Muscle layer of duodenum (tissue), 2 donors: Measurements from ENCODE around the gene PIBF1.
"Not testable (repeated sequence)": the region's sequence is repeated elsewhere in the genome, so short reads cannot be mapped to it uniquely, and the experiment has no call there.

Source experiments
- H3K27ac ChIP-seq: one replicate; pipeline ENCODE4 v1.7.0; 2013; ENCODE audit warnings: mild to moderate bottlenecking, low read length
- H3K27me3 ChIP-seq: one replicate; pipeline ENCODE4 v1.7.0; 2013; ENCODE audit warnings: low read depth, mild to moderate bottlenecking, control low read depth, low read length
- H3K36me3 ChIP-seq, 2 donors: one replicate each; pipeline ENCODE4 v1.7.0; 2013; ENCODE audit warnings: low read length in 2 of 2, control low read depth in 1 of 2, mild to moderate bottlenecking in 1 of 2; ENCODE audit not compliant: insufficient read depth in 2 of 2, control insufficient read depth in 1 of 2
- H3K4me1 ChIP-seq, 2 donors: one replicate each; pipeline ENCODE4 v1.7.0; 2013; ENCODE audit warnings: low read length in 2 of 2, mild to moderate bottlenecking in 2 of 2, control low read depth in 1 of 2, moderate library complexity in 1 of 2; ENCODE audit not compliant: insufficient read depth in 2 of 2, control insufficient read depth in 1 of 2
- H3K4me3 ChIP-seq, 2 donors: one replicate each; pipeline ENCODE4 v1.7.0; 2013; ENCODE audit warnings: low read length in 2 of 2, low read depth in 1 of 2, mild to moderate bottlenecking in 1 of 2
- H3K9me3 ChIP-seq, 2 donors: one replicate each; pipeline ENCODE4 v1.7.0; 2013; ENCODE audit warnings: low read length in 2 of 2, control low read depth in 1 of 2, mild to moderate bottlenecking in 1 of 2; ENCODE audit not compliant: control insufficient read depth in 1 of 2
- donor health status: healthy.

PIBF1 gene

GRCh38 chr13:72782717-72783116 lies 784 bp downstream of the PIBF1 start:
- H3K4me1 ChIP-seq, result peaks cover 3 to 34% of the 10 kb centered on the region in 2 donors
- H3K27me3 ChIP-seq, result no peaks in the 10 kb centered on the region
- H3K4me3 ChIP-seq, result peak overlapping the region; percentile 98
- H3K36me3 ChIP-seq, result peaks cover 9 to 11% of the 10 kb centered on the region in 2 donors
- H3K27ac ChIP-seq, result peak overlapping the region; percentile 91
- H3K9me3 ChIP-seq, result no peaks in the 10 kb centered on the region

- not testable (repeated sequence) for H3K27ac ChIP-seq, H3K36me3 ChIP-seq, H3K27me3 ChIP-seq, H3K9me3 ChIP-seq, H3K4me3 ChIP-seq
- H3K4me1 ChIP-seq, result peaks cover 3 to 23% of the 10 kb centered on the region in 2 donors
Observed at GRCh38 chr13:72784679-72785078, 2.7 kb downstream of the PIBF1 start.

- no peak overlapping the region for H3K4me3 ChIP-seq
- H3K27ac ChIP-seq, result no peak overlapping the region
- peaks cover 18 to 32% of the 10 kb centered on the region in 2 donors for H3K36me3 ChIP-seq
- H3K4me1 ChIP-seq, result peaks cover 0 to 3% of the 10 kb centered on the region in 2 donors
- H3K9me3 ChIP-seq, result no peaks in the 10 kb centered on the region
- no peaks in the 10 kb centered on the region for H3K27me3 ChIP-seq
Observed at GRCh38 chr13:72788831-72789230, 6.9 kb downstream of the PIBF1 start.

GRCh38 chr13:72792640-72793039 lies 10.7 kb downstream of the PIBF1 start:
- Histone ChIP-seq H3K4me1 (no peaks in the 10 kb centered on the region), H3K27me3 (no peaks in the 10 kb centered on the region), H3K9me3 (no peaks in the 10 kb centered on the region), H3K36me3 (peaks cover 43 to 54% of the 10 kb centered on the region in 2 donors), H3K4me3 (no peak overlapping the region), H3K27ac (no peak overlapping the region)

- H3K36me3 ChIP-seq, result peaks cover 40 to 47% of the 10 kb centered on the region in 2 donors
- H3K27me3 ChIP-seq, result no peaks in the 10 kb centered on the region
- no peaks in the 10 kb centered on the region for H3K4me1 ChIP-seq
- no peaks in the 10 kb centered on the region for H3K9me3 ChIP-seq
- H3K27ac ChIP-seq, result no peak overlapping the region
- H3K4me3 ChIP-seq, result no peak overlapping the region
Observed at GRCh38 chr13:72798817-72799216, 16.9 kb downstream of the PIBF1 start.

- Histone ChIP-seq H3K27me3 (no peaks in the 10 kb centered on the region), H3K4me3 (no peak overlapping the region), H3K4me1 (no peaks in the 10 kb centered on the region), H3K36me3 (peaks cover 12 to 18% of the 10 kb centered on the region in 2 donors), H3K9me3 (no peaks in the 10 kb centered on the region), H3K27ac (no peak overlapping the region)
Observed at GRCh38 chr13:72804301-72804700, 22.4 kb downstream of the PIBF1 start.

- Histone ChIP-seq H3K36me3 (peaks cover 12 to 14% of the 10 kb centered on the region in 2 donors), H3K27me3 (no peaks in the 10 kb centered on the region), H3K4me3 (no peak overlapping the region), H3K4me1 (no peaks in the 10 kb centered on the region), H3K27ac (no peak overlapping the region), H3K9me3 (no peaks in the 10 kb centered on the region)
Observed at GRCh38 chr13:72805676-72806346, 23.9 kb downstream of the PIBF1 start.

- not testable (repeated sequence) for H3K4me1 ChIP-seq, H3K9me3 ChIP-seq, H3K4me3 ChIP-seq, H3K27me3 ChIP-seq, H3K27ac ChIP-seq
- H3K36me3 ChIP-seq, result peaks cover 10 to 12% of the 10 kb centered on the region in 2 donors
Observed at GRCh38 chr13:72806514-72806913, 24.6 kb downstream of the PIBF1 start.

GRCh38 chr13:72808917-72809500 lies 27.1 kb downstream of the PIBF1 start:
- Histone ChIP-seq H3K9me3 (no peaks in the 10 kb centered on the region), H3K4me1 (no peaks in the 10 kb centered on the region), H3K36me3 (peaks cover 6 to 20% of the 10 kb centered on the region in 2 donors), H3K27me3 (no peaks in the 10 kb centered on the region), H3K4me3 (no peak overlapping the region), H3K27ac (no peak overlapping the region)

GRCh38 chr13:72820156-72820897 lies 38.4 kb downstream of the PIBF1 start:
- H3K27me3 ChIP-seq, result no peaks in the 10 kb centered on the region
- H3K9me3 ChIP-seq, result no peaks in the 10 kb centered on the region
- H3K4me3 ChIP-seq, result no peak overlapping the region
- peaks cover 0 to 6% of the 10 kb centered on the region in 2 donors for H3K4me1 ChIP-seq
- peaks cover 0 to 4% of the 10 kb centered on the region in 2 donors for H3K36me3 ChIP-seq
- H3K27ac ChIP-seq, result no peak overlapping the region

GRCh38 chr13:72820898-72821279 lies 39.0 kb downstream of the PIBF1 start:
- Histone ChIP-seq H3K4me3 (no peak overlapping the region), H3K27ac (no peak overlapping the region), H3K27me3 (no peaks in the 10 kb centered on the region), H3K36me3 (peaks cover 0 to 4% of the 10 kb centered on the region in 2 donors), H3K9me3 (no peaks in the 10 kb centered on the region), H3K4me1 (peaks cover 0 to 6% of the 10 kb centered on the region in 2 donors)
